Raji (cell line): ENCODE data around the gene TBC1D8.

Experiments used
- POLR2A ChIP-seq: IDR thresholded peaks from 2 replicates; pipeline ENCODE4 v1.6.1; 2011; ENCODE audit warnings: low read depth, low read length, control low read depth; ENCODE audit not compliant: insufficient read depth

Gene TBC1D8

DNA sequence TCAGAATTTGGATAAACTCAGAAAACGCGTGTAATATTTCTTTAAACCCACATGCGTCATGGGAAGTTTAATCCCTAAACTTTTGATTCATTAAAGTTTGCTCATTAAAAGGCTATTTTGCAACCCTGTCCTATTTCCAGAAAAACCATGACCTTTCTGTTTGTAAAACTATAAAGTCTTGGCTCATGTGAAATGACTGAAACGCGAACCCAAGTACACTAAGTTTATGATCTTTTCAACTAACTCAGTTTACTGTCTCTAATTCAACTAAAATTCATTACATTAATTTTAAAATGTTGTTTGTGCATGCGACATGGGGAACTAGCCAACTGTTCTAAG lies 153.0 kb downstream of the TBC1D8 start:
- TF ChIP-seq POLR2A, result no peak

DNA sequence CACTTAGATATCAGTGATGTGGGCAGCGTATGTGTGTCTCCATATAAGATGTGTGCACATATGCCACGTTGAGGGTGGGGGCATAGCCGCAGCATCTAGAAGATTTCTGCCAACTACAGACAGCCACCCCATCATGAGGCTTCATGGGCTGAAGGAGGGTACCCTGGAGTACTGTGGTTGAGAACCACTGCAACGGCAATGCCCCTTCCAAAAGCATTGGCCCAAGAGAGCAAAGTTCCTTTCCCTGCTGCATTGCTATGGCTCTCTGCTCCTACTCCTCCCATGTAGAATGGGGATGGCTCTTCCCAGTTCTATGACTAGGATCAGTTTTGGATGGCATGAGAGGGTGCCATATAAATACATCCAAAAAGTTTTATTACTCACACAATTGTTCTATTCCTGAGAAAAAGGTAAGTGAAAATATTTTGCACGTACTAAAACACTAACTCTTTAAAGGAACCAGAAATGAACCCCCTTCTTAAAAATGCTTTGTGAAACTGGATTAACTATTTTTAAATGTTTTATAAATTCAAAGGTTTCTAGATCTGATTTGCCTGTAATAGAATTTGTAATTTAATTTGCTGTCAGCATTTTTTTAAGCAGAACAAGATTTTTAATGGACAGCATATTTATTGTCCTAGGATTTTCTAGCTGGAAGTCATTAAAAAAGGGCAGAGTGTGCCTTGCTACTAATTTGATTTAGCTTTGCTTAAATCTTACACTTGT lies 153.5 kb downstream of the TBC1D8 start:
- no peak for TF ChIP-seq POLR2A

GRCh38 chr2:100995309-100996075 lies 155.7 kb downstream of the TBC1D8 start:
- no peak for TF ChIP-seq POLR2A

DNA sequence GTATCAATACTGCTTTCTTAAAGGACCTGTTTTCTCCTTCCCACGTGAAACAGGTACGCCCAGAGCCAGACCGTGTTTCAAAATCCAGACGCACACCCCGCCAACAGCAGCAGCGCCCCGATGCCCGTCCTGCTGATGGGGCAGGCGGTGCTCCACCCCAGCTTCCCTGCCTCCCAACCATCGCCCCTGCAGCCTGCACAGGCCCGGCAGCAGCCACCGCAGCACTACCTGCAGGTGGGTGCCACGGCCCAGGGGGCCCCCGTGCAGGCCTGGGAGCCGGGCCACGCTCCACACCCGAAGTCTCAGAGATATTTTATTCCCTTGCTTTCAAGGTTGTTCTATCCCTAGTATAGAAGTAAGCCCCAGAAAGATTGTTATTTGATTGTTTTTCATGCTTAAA lies 157.9 kb downstream of the TBC1D8 start:
- no peak for TF ChIP-seq POLR2A

DNA sequence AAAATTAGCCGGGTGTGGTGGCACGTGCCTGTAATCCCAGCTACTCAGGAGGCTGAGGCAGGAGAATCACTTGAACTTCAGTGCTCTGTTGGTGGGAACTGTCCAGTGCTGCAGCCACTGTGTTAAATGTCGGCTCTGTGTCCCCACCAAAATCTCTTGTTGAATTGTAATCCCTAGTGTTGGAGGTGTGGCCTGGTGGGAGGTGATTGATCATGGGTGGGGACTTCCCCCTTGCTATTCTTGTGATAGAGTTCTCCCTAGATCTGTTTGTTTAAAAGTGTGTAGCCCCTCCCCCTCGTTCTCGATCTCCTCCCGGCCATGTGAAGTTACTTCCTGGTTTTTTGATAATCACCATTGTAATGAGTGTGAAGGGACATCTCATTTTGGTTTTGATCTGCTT lies 158.9 kb downstream of the TBC1D8 start:
- TF ChIP-seq POLR2A, result no peak

DNA sequence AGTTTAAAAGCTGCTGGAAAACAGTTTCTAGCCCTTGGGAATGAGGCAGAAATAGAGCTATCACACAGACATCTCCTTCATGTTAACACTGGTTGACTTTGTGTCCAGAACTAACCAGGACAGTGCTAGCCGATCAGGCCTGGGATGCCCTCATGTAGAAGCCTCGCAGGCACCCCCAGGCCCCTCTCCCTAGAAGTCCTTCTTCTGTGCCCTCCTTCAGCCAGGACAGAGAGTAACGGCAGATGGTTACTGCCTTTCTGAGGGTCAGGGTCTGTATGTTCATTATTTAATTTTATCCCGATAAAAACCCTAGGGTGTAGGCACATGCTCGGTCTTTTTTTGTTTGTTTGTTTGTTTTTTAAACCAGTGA lies 159.8 kb downstream of the TBC1D8 start:
- no peak for TF ChIP-seq POLR2A

GRCh38 chr2:100990650-100991403 lies 160.4 kb downstream of the TBC1D8 start:
- TF ChIP-seq POLR2A, result no peak

DNA sequence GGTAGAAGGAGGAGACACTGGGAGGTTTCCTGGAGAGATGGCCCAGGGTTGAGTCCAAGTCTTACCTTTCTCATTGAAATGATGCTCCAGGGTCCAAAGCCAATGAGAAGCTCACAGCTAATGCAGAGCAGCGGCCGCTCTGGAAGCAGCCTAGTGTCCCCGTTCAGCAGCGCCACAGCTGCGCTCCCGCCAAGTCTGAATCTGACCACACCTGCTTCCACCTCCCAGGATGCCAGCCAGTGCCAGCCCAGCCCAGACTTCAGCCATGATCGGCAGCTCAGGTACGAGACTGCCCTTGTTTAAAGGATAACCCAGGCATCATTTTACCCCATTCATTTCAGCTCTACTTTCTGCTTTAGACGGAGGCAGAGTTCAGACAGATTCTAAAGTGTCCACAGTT lies 161.0 kb downstream of the TBC1D8 start:
- no peak for TF ChIP-seq POLR2A

GRCh38 chr2:100989666-100990065 lies 161.5 kb downstream of the TBC1D8 start:
- TF ChIP-seq POLR2A, result no peak

- TF ChIP-seq POLR2A, result no peak
These were observed 162.4 kb downstream of the TBC1D8 start for GRCh38 chr2:100988630-100989417.

GRCh38 chr2:100987974-100988373 lies 163.2 kb downstream of the TBC1D8 start:
- no peak for TF ChIP-seq POLR2A

GRCh38 chr2:100987536-100987935 lies 163.6 kb downstream of the TBC1D8 start:
- no peak for TF ChIP-seq POLR2A

GRCh38 chr2:100986157-100986556 lies 165.0 kb downstream of the TBC1D8 start:
- no peak for TF ChIP-seq POLR2A

DNA sequence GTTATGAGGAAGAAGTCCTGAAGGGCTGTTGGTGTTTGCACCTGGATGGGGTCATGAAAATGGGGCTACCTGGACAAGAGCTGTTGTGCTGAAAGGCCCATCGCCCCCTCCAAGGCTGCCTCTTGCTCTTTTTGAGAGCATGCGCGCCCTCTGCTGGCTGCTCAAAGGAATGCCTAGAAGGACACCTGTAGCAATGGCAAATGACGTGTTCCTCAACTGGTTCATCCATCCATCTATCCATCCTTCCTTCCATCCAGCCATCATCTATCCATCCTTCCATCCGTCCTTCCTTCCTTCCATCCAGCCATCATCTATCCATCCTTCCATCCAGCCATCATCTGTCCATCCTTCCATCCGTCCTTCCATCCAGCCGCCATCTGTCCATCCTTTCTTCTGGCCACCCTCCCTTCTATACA lies 166.3 kb downstream of the TBC1D8 start:
- TF ChIP-seq POLR2A, result no peak

GRCh38 chr2:100983684-100984310 lies 167.4 kb downstream of the TBC1D8 start:
- TF ChIP-seq POLR2A, result no peak
